Skin epidermis (tissue), 12 donors: ENCODE results near the gene ELOA.
A peak's percentile ranks its signal among the peaks of the same experiment; 100 is the strongest.
"Not testable (repeated sequence)": the region's sequence is repeated elsewhere in the genome, so short reads cannot be mapped to it uniquely, and the experiment has no call there.

Experiments
- H3K27ac ChIP-seq, 21 experiments: fragments of 200-600 bp; sonication (generic) in 11 of 21; one replicate each; pipeline ENCODE4 v1.5.0; 2020; ENCODE audit warnings: mild to moderate bottlenecking in 3 of 21, inconsistent platforms in 2 of 21, moderate library complexity in 2 of 21
- H3K4me3 ChIP-seq, 7 experiments: fragments of 200-600 bp; sonication (generic) in 2 of 7; one replicate each; pipeline ENCODE4 v1.5.0; 2020; ENCODE audit warnings: inconsistent platforms in 2 of 7, mild to moderate bottlenecking in 2 of 7, moderate library complexity in 1 of 7

Gene ELOA

GRCh38 chr1:23732363-23733224 lies 10.7 kb upstream of the ELOA start:
- H3K4me3 ChIP-seq = no peak overlapping the region
- H3K27ac ChIP-seq = no peak overlapping the region

GRCh38 chr1:23733281-23733680 lies 10.0 kb upstream of the ELOA start:
- not testable (repeated sequence) for H3K27ac ChIP-seq, H3K4me3 ChIP-seq

- Histone ChIP-seq H3K4me3 (no peak overlapping the region), H3K27ac (no peak overlapping the region)
These were observed 6.7 kb upstream of the ELOA start for GRCh38 chr1:23736437-23737134.

- Histone ChIP-seq H3K27ac (no peak overlapping the region), H3K4me3 (no peak overlapping the region)
These were observed 1.7 kb upstream of the ELOA start for GRCh38 chr1:23741609-23742008.

- peak overlapping the region; percentile 83 to 100 (median 99) for H3K4me3 ChIP-seq
- H3K27ac ChIP-seq = peak overlapping the region; percentile 58 to 98 (median 95)
These were observed 493 bp upstream of the ELOA start for GRCh38 chr1:23742670-23743286.

GRCh38 chr1:23745515-23745914 lies 2.2 kb downstream of the ELOA start:
- H3K4me3 ChIP-seq = no peak overlapping the region
- no peak overlapping the region for H3K27ac ChIP-seq

GRCh38 chr1:23748016-23748415 lies 4.7 kb downstream of the ELOA start:
- no peak overlapping the region for H3K4me3 ChIP-seq
- H3K27ac ChIP-seq = no peak overlapping the region

GRCh38 chr1:23751050-23751814 lies 8.0 kb downstream of the ELOA start:
- Histone ChIP-seq H3K27ac (no peak overlapping the region), H3K4me3 (no peak overlapping the region)

GRCh38 chr1:23751815-23752200 lies 8.5 kb downstream of the ELOA start:
- Histone ChIP-seq H3K27ac (no peak overlapping the region), H3K4me3 (no peak overlapping the region)

- H3K27ac ChIP-seq = no peak overlapping the region
- H3K4me3 ChIP-seq = no peak overlapping the region
These were observed 9.6 kb downstream of the ELOA start for GRCh38 chr1:23752909-23753308.

GRCh38 chr1:23756676-23757075 lies 13.4 kb downstream of the ELOA start:
- Histone ChIP-seq H3K4me3 (no peak overlapping the region), H3K27ac (no peak overlapping the region)

GRCh38 chr1:23757812-23758211 lies 14.5 kb downstream of the ELOA start:
- Histone ChIP-seq H3K27ac (no peak overlapping the region), H3K4me3 (no peak overlapping the region)

- Histone ChIP-seq H3K27ac (no peak overlapping the region), H3K4me3 (no peak overlapping the region)
These were observed 16.0 kb downstream of the ELOA start for GRCh38 chr1:23759277-23759676.

- Histone ChIP-seq H3K27ac (no peak overlapping the region), H3K4me3 (no peak overlapping the region)
These were observed 19.8 kb downstream of the ELOA start for GRCh38 chr1:23763041-23763577.

- Histone ChIP-seq H3K4me3 (no peak overlapping the region), H3K27ac (no peak overlapping the region)
These were observed 25.5 kb downstream of the ELOA start for GRCh38 chr1:23768733-23769132.

GRCh38 chr1:23772049-23772853 lies 29.0 kb downstream of the ELOA start:
- Histone ChIP-seq H3K4me3 (no peak overlapping the region), H3K27ac (no peak overlapping the region)

- Histone ChIP-seq H3K27ac (no peak overlapping the region), H3K4me3 (no peak overlapping the region)
These were observed 29.6 kb downstream of the ELOA start for GRCh38 chr1:23772854-23773242.

- Histone ChIP-seq H3K4me3 (no peak overlapping the region), H3K27ac (no peak overlapping the region)
These were observed 31.1 kb downstream of the ELOA start for GRCh38 chr1:23774174-23774880.
